GM18951 (cell line): ENCODE data around the gene MAP2K5.
A peak's percentile ranks its signal among the peaks of the same experiment; 100 is the strongest.

Experiments used
- POLR2A ChIP-seq: IDR thresholded peaks from 4 replicates; pipeline ENCODE4 v1.6.1; 2011; ENCODE audit warnings: mild to moderate bottlenecking; ENCODE audit not compliant: insufficient read length, insufficient read depth; ENCODE audit errors: extremely low read depth
- in situ Hi-C: fragments of 300-500 bp; cut with MboI; formaldehyde crosslinking; loops from one replicate; pipeline ENCODE4 v1.12.0; 2022; ENCODE audit warnings: low sequenced_read_pairs, mixed read lengths, inconsistent platforms; ENCODE audit not compliant: unreplicated experiment

Gene MAP2K5

GRCh38 chr15:67542420-67543347 is at the start of gene MAP2K5:
Gene MAP2K5, plus strand, starts transcription at chr15:67542703. Its CDS starts 633 bp downstream, at chr15:67543336.
- in situ Hi-C loops, result no loop called here
- peak; percentile 76 for TF ChIP-seq POLR2A

GRCh38 chr15:67495585-67495984 is 46.9 kb upstream of the MAP2K5 start:
- no peak for TF ChIP-seq POLR2A
- in situ Hi-C loops, result no loop called here

GRCh38 chr15:67501177-67501835 is 41.2 kb upstream of the MAP2K5 start:
- no peak for TF ChIP-seq POLR2A
- in situ Hi-C loops, result no loop called here

- TF ChIP-seq POLR2A, result no peak
- in situ Hi-C loops, result no loop called here
Measured at GRCh38 chr15:67501836-67502461, 40.6 kb upstream of the MAP2K5 start.

- no peak for TF ChIP-seq POLR2A
- in situ Hi-C loops, result no loop called here
Measured at GRCh38 chr15:67504056-67504455, 38.4 kb upstream of the MAP2K5 start.

GRCh38 chr15:67504796-67505195 is 37.7 kb upstream of the MAP2K5 start:
- no peak for TF ChIP-seq POLR2A
- in situ Hi-C loops, result no loop called here

- no peak for TF ChIP-seq POLR2A
- in situ Hi-C loops, result no loop called here
Measured at GRCh38 chr15:67505675-67506572, 36.6 kb upstream of the MAP2K5 start.

- in situ Hi-C loops, result no loop called here
- TF ChIP-seq POLR2A, result no peak
Measured at GRCh38 chr15:67506775-67507747, 35.4 kb upstream of the MAP2K5 start.

- in situ Hi-C loops, result no loop called here
Measured at GRCh38 chr15:67508407-67508806, 34.1 kb upstream of the MAP2K5 start.

GRCh38 chr15:67509918-67510317 is 32.6 kb upstream of the MAP2K5 start:
- TF ChIP-seq POLR2A, result no peak
- in situ Hi-C loops, result no loop called here

More at GRCh38 chr15:67508407-67508806, 34.1 kb upstream of the MAP2K5 start:
- TF ChIP-seq POLR2A, result no peak

- in situ Hi-C loops, result no loop called here
- no peak for TF ChIP-seq POLR2A
Measured at GRCh38 chr15:67510597-67511190, 31.8 kb upstream of the MAP2K5 start.
